ENCODE results near the gene SLC29A2.

Gene SLC29A2

GRCh38 chr11:66344550-66345315, 26.8 kb downstream of the SLC29A2 start, which contains the start of gene BRMS1:
Gene BRMS1, minus strand, starts transcription at chr11:66345104. Its CDS starts 2,870 bp downstream, at chr11:66342234.
- H3K4me3 ChIP-seq (ENCODE audit: low read depth, low read length) = peak within 1 kb of the TSS; percentile 87
- H3K9me3 ChIP-seq (ENCODE audit: control insufficient read depth, insufficient read depth, low read length) = no peaks in the 10 kb centered on the region
- peaks cover 31% of the 10 kb centered on the region for H3K36me3 ChIP-seq (ENCODE audit: control insufficient read depth, insufficient read depth, low read length)
- H3K4me1 ChIP-seq (ENCODE audit: control insufficient read depth, insufficient read depth, low read length) = no peaks in the 10 kb centered on the region; the same call in 1 of the 2 replicates
- H3K27ac ChIP-seq (ENCODE audit: low read depth, low read length) = peak within 1 kb of the TSS; percentile 65
- peaks cover 4% of the 10 kb centered on the region; the same call in 1 of the 2 replicates for H3K27me3 ChIP-seq (ENCODE audit: control insufficient read depth, insufficient read depth, low read length)
- H3K9ac ChIP-seq (ENCODE audit: low read depth, low read length) = peak within 1 kb of the TSS; percentile 80

- no peak overlapping the region for H3K4me3 ChIP-seq (ENCODE audit: low read depth, low read length)
- H3K27me3 ChIP-seq (ENCODE audit: control insufficient read depth, insufficient read depth, low read length) = peaks cover 4% of the 10 kb centered on the region; the same call in 1 of the 2 replicates
- H3K9me3 ChIP-seq (ENCODE audit: control insufficient read depth, insufficient read depth, low read length) = no peaks in the 10 kb centered on the region
- no peaks in the 10 kb centered on the region; the same call in 1 of the 2 replicates for H3K4me1 ChIP-seq (ENCODE audit: control insufficient read depth, insufficient read depth, low read length)
- peaks cover 45% of the 10 kb centered on the region for H3K36me3 ChIP-seq (ENCODE audit: control insufficient read depth, insufficient read depth, low read length)
- no peak overlapping the region for H3K9ac ChIP-seq (ENCODE audit: low read depth, low read length)
- H3K27ac ChIP-seq (ENCODE audit: low read depth, low read length) = no peak overlapping the region
Measured at GRCh38 chr11:66343176-66343575, 28.4 kb downstream of the SLC29A2 start.

- H3K4me1 ChIP-seq (ENCODE audit: control insufficient read depth, insufficient read depth, low read length) = peaks cover 5% of the 10 kb centered on the region; the same call in 1 of the 2 replicates
Measured at GRCh38 chr11:66341502-66342126, 29.9 kb downstream of the SLC29A2 start.

GRCh38 chr11:66340596-66341501, 30.7 kb downstream of the SLC29A2 start:
- Histone ChIP-seq H3K27me3 (ENCODE audit: control insufficient read depth, insufficient read depth, low read length) (no peaks in the 10 kb centered on the region), H3K9me3 (ENCODE audit: control insufficient read depth, insufficient read depth, low read length) (no peaks in the 10 kb centered on the region), H3K4me1 (ENCODE audit: control insufficient read depth, insufficient read depth, low read length) (peaks cover 12% of the 10 kb centered on the region), H3K27ac (ENCODE audit: low read depth, low read length) (no peak overlapping the region), H3K36me3 (ENCODE audit: control insufficient read depth, insufficient read depth, low read length) (peaks cover 55% of the 10 kb centered on the region), H3K4me3 (ENCODE audit: low read depth, low read length) (no peak overlapping the region), H3K9ac (ENCODE audit: low read depth, low read length) (no peak overlapping the region)

More at GRCh38 chr11:66341502-66342126, 29.9 kb downstream of the SLC29A2 start:
- Histone ChIP-seq H3K4me3 (ENCODE audit: low read depth, low read length) (no peak overlapping the region), H3K9me3 (ENCODE audit: control insufficient read depth, insufficient read depth, low read length) (no peaks in the 10 kb centered on the region), H3K27ac (ENCODE audit: low read depth, low read length) (no peak overlapping the region), H3K9ac (ENCODE audit: low read depth, low read length) (no peak overlapping the region), H3K36me3 (ENCODE audit: control insufficient read depth, insufficient read depth, low read length) (peaks cover 55% of the 10 kb centered on the region), H3K27me3 (ENCODE audit: control insufficient read depth, insufficient read depth, low read length) (no peaks in the 10 kb centered on the region)

- no peak overlapping the region for H3K27ac ChIP-seq (ENCODE audit: low read depth, low read length)
- H3K27me3 ChIP-seq (ENCODE audit: control insufficient read depth, insufficient read depth, low read length) = no peaks in the 10 kb centered on the region
- H3K36me3 ChIP-seq (ENCODE audit: control insufficient read depth, insufficient read depth, low read length) = peaks cover 55% of the 10 kb centered on the region
- no peak overlapping the region for H3K4me3 ChIP-seq (ENCODE audit: low read depth, low read length)
- H3K9me3 ChIP-seq (ENCODE audit: control insufficient read depth, insufficient read depth, low read length) = no peaks in the 10 kb centered on the region
- no peak overlapping the region for H3K9ac ChIP-seq (ENCODE audit: low read depth, low read length)
- peaks cover 18% of the 10 kb centered on the region for H3K4me1 ChIP-seq (ENCODE audit: control insufficient read depth, insufficient read depth, low read length)
Measured at GRCh38 chr11:66339686-66340483, 31.7 kb downstream of the SLC29A2 start.

GRCh38 chr11:66339162-66339675, 32.3 kb downstream of the SLC29A2 start:
- Histone ChIP-seq H3K27ac (ENCODE audit: low read depth, low read length) (no peak overlapping the region), H3K9me3 (ENCODE audit: control insufficient read depth, insufficient read depth, low read length) (no peaks in the 10 kb centered on the region), H3K9ac (ENCODE audit: low read depth, low read length) (no peak overlapping the region), H3K36me3 (ENCODE audit: control insufficient read depth, insufficient read depth, low read length) (peaks cover 55% of the 10 kb centered on the region), H3K4me3 (ENCODE audit: low read depth, low read length) (no peak overlapping the region), H3K27me3 (ENCODE audit: control insufficient read depth, insufficient read depth, low read length) (no peaks in the 10 kb centered on the region), H3K4me1 (ENCODE audit: control insufficient read depth, insufficient read depth, low read length) (peaks cover 18% of the 10 kb centered on the region)

- H3K4me1 ChIP-seq (ENCODE audit: control insufficient read depth, insufficient read depth, low read length) = peaks cover 18% of the 10 kb centered on the region
- no peaks in the 10 kb centered on the region for H3K27me3 ChIP-seq (ENCODE audit: control insufficient read depth, insufficient read depth, low read length)
- H3K9ac ChIP-seq (ENCODE audit: low read depth, low read length) = no peak overlapping the region
- no peak overlapping the region for H3K4me3 ChIP-seq (ENCODE audit: low read depth, low read length)
- H3K36me3 ChIP-seq (ENCODE audit: control insufficient read depth, insufficient read depth, low read length) = peaks cover 54% of the 10 kb centered on the region
- no peaks in the 10 kb centered on the region for H3K9me3 ChIP-seq (ENCODE audit: control insufficient read depth, insufficient read depth, low read length)
- H3K27ac ChIP-seq (ENCODE audit: low read depth, low read length) = no peak overlapping the region
Measured at GRCh38 chr11:66338276-66339161, 33.0 kb downstream of the SLC29A2 start.

- Histone ChIP-seq H3K4me1 (ENCODE audit: control insufficient read depth, insufficient read depth, low read length) (peaks cover 18% of the 10 kb centered on the region), H3K36me3 (ENCODE audit: control insufficient read depth, insufficient read depth, low read length) (peaks cover 49% of the 10 kb centered on the region), H3K9ac (ENCODE audit: low read depth, low read length) (no peak overlapping the region), H3K27me3 (ENCODE audit: control insufficient read depth, insufficient read depth, low read length) (no peaks in the 10 kb centered on the region), H3K4me3 (ENCODE audit: low read depth, low read length) (no peak overlapping the region), H3K9me3 (ENCODE audit: control insufficient read depth, insufficient read depth, low read length) (no peaks in the 10 kb centered on the region), H3K27ac (ENCODE audit: low read depth, low read length) (peak overlapping the region; percentile 65)
Measured at GRCh38 chr11:66337103-66337899, 34.3 kb downstream of the SLC29A2 start.

Data from HUES48 (cell line).